Activated CD8-positive, alpha-beta T cell treated with anti-CD3 and anti-CD28 coated beads for 36 hours (primary cell): ENCODE data around the gene PVR. TPM values are rescaled to one million over a fixed set of nuclear protein-coding genes. Genes with fewer than 3 reads are reported as not detected.
"Not testable (repeated sequence)": the region's sequence is repeated elsewhere in the genome, so short reads cannot be mapped to it uniquely, and the experiment has no call there.

ENCODE experiments used
- ATAC-seq: fragments of 200-7000 bp; cut with Tn5 transposase; one replicate; pipeline ENCODE4 v1.10.0; 2021; ENCODE audit warnings: mild to moderate bottlenecking, moderate library complexity
- CTCF ChIA-PET: fragments of 350-600 bp; sonication (Branson Sonifier 250); formaldehyde crosslinking; loops from one replicate; lab custom pipeline; 2021; ENCODE audit warnings: antibody characterized with exemption; lab: Charles Lee
- POLR2A ChIA-PET: fragments of 350-600 bp; sonication (Branson Sonifier 250); formaldehyde crosslinking; loops from one replicate; lab custom pipeline; 2021; ENCODE audit warnings: antibody characterized with exemption; lab: Charles Lee
- DNase-seq: peaks from one replicate; pipeline ENCODE4 v3.0.0-alpha.2; 2020
- H3K27ac Mint-ChIP-seq: one replicate; pipeline ENCODE4 v1.8.0; 2021; ENCODE audit warnings: mild to moderate bottlenecking, mixed read lengths
- H3K27me3 Mint-ChIP-seq: one replicate; pipeline ENCODE4 v1.8.0; 2021; ENCODE audit warnings: mixed read lengths
- H3K36me3 Mint-ChIP-seq: one replicate; pipeline ENCODE4 v1.8.0; 2021; ENCODE audit warnings: low read depth, mixed read lengths
- H3K4me1 Mint-ChIP-seq: one replicate; pipeline ENCODE4 v1.8.0; 2021; ENCODE audit warnings: low read depth, mixed read lengths
- H3K4me3 Mint-ChIP-seq: one replicate; pipeline ENCODE4 v1.8.0; 2021; ENCODE audit warnings: mild to moderate bottlenecking, moderate library complexity, mixed read lengths
- H3K9me3 Mint-ChIP-seq: one replicate; pipeline ENCODE4 v1.8.0; 2021; ENCODE audit warnings: mixed read lengths
- CTCF ChIP-seq: fragments of 200-600 bp; IDR thresholded peaks from one replicate; pipeline ENCODE4 v1.8.0; 2022; ENCODE audit warnings: antibody characterized with exemption, mild to moderate bottlenecking
- intact Hi-C: fragments of 100-400 bp; cut with micrococcal nuclease; formaldehyde crosslinking; loops from one replicate; pipeline ENCODE4 v1.10.0; 2022
- total RNA-seq, 2 experiments: library from RNA; stranded (reverse); gene quantifications; one replicate each; pipeline ENCODE4 v1.2.3, GENCODE V29; 2021

The PVR gene
- total RNA-seq, 2 experiments from 2014 or later, result 7.4 to 8.3 TPM

GRCh38 chr19:44705502-44706010 lies 61.8 kb downstream of the PVR start:
- no peak overlapping the region for H3K27ac Mint-ChIP-seq
- peaks cover 3% of the 10 kb centered on the region for H3K4me1 Mint-ChIP-seq
- H3K36me3 Mint-ChIP-seq, result no peaks in the 10 kb centered on the region
- ATAC-seq (no peak), DNase-seq (no peak)
- peaks cover 3% of the 10 kb centered on the region for H3K27me3 Mint-ChIP-seq
- intact Hi-C loops, result no loop called here
- ChIA-PET POLR2A (interaction anchor here (0.7 to 1.0 kb wide), 2 partner anchors 18 to 87 kb away, joined by 3 to 4 read pairs; no protein-coding TSS in a partner anchor), CTCF (interaction anchor here (0.7 to 3.0 kb wide), 3 partner anchors 15 to 79 kb away, joined by 3 to 8 read pairs (median 3); no protein-coding TSS in a partner anchor)
- H3K9me3 Mint-ChIP-seq, result no peaks in the 10 kb centered on the region
- no peak for TF ChIP-seq CTCF
- no peak overlapping the region for H3K4me3 Mint-ChIP-seq

DNA sequence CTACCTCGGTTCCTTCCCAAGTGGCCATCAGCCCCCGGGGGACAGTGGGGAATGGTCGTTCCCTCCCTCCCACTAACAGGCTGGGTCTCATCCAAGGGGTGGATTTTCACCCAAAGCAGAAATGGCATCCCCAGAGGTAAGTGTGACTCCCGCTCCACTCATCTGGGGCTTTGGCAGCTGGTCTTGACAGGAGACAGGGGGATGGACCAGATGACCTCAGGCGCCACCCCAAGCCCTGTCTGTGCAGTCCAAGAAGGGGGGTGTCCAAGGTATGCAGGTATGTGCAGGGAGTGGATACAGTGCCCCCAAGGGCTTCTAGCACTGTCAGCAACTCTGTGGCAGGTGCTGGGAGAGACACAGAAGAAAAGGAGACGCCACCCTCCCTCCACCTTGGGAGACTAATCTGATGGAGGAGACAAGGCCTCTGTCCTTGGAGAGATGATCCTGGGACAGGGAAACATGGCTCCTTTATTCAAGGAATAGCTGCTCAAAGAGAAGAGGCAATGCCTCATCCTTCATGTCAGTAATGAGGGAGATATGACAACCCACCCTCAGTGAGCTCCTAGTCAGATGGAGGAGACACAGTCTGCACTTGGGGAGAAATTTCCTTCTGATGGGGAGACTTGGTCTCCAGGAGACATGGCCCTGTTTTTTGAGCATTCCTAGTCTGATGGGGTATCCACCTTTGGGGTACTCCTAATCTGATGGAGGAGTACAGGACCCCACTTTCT lies 63.0 kb downstream of the PVR start:
- peaks cover 5% of the 10 kb centered on the region for H3K4me1 Mint-ChIP-seq
- no peak for ATAC-seq

DNA sequence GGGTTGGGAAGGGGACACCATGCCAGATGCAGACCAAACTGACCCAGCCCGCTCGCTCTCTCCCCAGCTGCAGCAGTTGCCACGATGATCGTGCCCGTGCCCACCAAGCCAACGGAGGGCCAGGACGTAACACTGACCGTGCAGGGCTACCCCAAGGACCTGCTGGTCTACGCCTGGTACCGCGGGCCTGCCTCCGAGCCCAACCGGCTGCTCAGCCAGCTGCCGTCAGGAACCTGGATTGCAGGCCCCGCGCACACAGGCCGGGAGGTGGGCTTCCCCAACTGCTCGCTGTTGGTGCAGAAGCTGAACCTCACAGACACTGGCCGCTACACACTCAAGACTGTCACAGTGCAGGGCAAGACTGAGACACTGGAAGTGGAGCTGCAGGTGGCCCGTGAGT lies 64.1 kb downstream of the PVR start:
- Mint-ChIP-seq H3K27me3 (peaks cover 2% of the 10 kb centered on the region), H3K9me3 (no peaks in the 10 kb centered on the region), H3K27ac (no peak overlapping the region), H3K4me3 (no peak overlapping the region), H3K4me1 (peaks cover 5% of the 10 kb centered on the region), H3K36me3 (no peaks in the 10 kb centered on the region)
- no peak for TF ChIP-seq CTCF
- POLR2A ChIA-PET, result interaction anchor here (0.5 to 0.6 kb wide), 2 partner anchors 25 to 159 kb away, joined by 3 read pairs; no protein-coding TSS in a partner anchor
- intact Hi-C loops, result no loop called here
- CTCF ChIA-PET, result interaction anchor here (3.0 kb wide), 1 partner anchor 17 kb away, joined by 8 read pairs; no protein-coding TSS in a partner anchor
- no peak for DNase-seq
- ATAC-seq, result no peak

More for the DNA sequence above, 63.0 kb downstream of the PVR start:
- Mint-ChIP-seq H3K4me3 (no peak overlapping the region), H3K36me3 (no peaks in the 10 kb centered on the region), H3K27me3 (peaks cover 3% of the 10 kb centered on the region), H3K27ac (no peak overlapping the region), H3K9me3 (no peaks in the 10 kb centered on the region)
- DNase-seq, result no peak
- intact Hi-C loops, result no loop called here
- no peak for TF ChIP-seq CTCF
- CTCF ChIA-PET, result interaction anchor here (0.7 to 3.0 kb wide), 3 partner anchors 16 to 78 kb away, joined by 3 to 8 read pairs (median 3); no protein-coding TSS in a partner anchor
- POLR2A ChIA-PET, result no interaction called here

GRCh38 chr19:44708940-44709339 lies 65.2 kb downstream of the PVR start:
- Mint-ChIP-seq H3K4me3 (no peak overlapping the region), H3K27me3 (no peaks in the 10 kb centered on the region), H3K36me3 (no peaks in the 10 kb centered on the region), H3K4me1 (peaks cover 5% of the 10 kb centered on the region), H3K27ac (no peak overlapping the region), H3K9me3 (no peaks in the 10 kb centered on the region)
- DNase-seq (no peak), ATAC-seq (no peak)
- intact Hi-C loops, result no loop called here
- CTCF ChIA-PET, result interaction anchor here (1.1 to 1.3 kb wide), 2 partner anchors 8 to 19 kb away, joined by 3 read pairs; no protein-coding TSS in a partner anchor
- no peak for TF ChIP-seq CTCF
- POLR2A ChIA-PET, result no interaction called here

- intact Hi-C loops, H3K27ac Mint-ChIP-seq, H3K27me3 Mint-ChIP-seq, ATAC-seq, H3K9me3 Mint-ChIP-seq, DNase-seq, H3K36me3 Mint-ChIP-seq, H3K4me3 Mint-ChIP-seq, H3K4me1 Mint-ChIP-seq, POLR2A ChIA-PET: not testable (repeated sequence)
- CTCF ChIA-PET, result interaction anchor here (0.9 to 1.3 kb wide), 4 partner anchors 8 to 61 kb away, joined by 3 read pairs; no protein-coding TSS in a partner anchor
These were observed 65.9 kb downstream of the PVR start for GRCh38 chr19:44709434-44710266.
